Lung (tissue), 12 donors: ENCODE measurements around the gene TRIM28. TPM values are rescaled to one million over a fixed set of nuclear protein-coding genes. Genes with fewer than 3 reads are reported as not detected.
A peak's percentile ranks its signal among the peaks of the same experiment; 100 is the strongest.

Experiments used
- ATAC-seq: fragments of 200-7000 bp; cut with Tn5 transposase; one replicate; pipeline ENCODE4 v1.9.1; 2020; ENCODE audit warnings: moderate number of reproducible peaks; ENCODE audit not compliant: insufficient read depth, low FRiP score
- DNase-seq, 3 donors: peaks; one replicate each; pipeline ENCODE4 v3.0.0-alpha.2; 2013 to 2017
- H3K27ac ChIP-seq, 2 donors: one replicate each; pipeline ENCODE4 v1.5.1; 2013; ENCODE audit warnings: mild to moderate bottlenecking in 2 of 2, moderate library complexity in 2 of 2, control low read depth in 1 of 2, inconsistent platforms in 1 of 2, low read depth in 1 of 2, low read length in 1 of 2
- H3K27me3 ChIP-seq, 3 donors: one replicate each; pipeline ENCODE4 v1.5.1; 2013; ENCODE audit warnings: low read length in 2 of 3; ENCODE audit not compliant: control insufficient read depth in 3 of 3, insufficient read depth in 3 of 3
- H3K36me3 ChIP-seq, 4 donors: one replicate each; pipeline ENCODE4 v1.5.1; 2013; ENCODE audit warnings: low read length in 4 of 4, mild to moderate bottlenecking in 1 of 4, moderate library complexity in 1 of 4; ENCODE audit not compliant: control insufficient read depth in 4 of 4, insufficient read depth in 4 of 4
- H3K4me1 ChIP-seq, 5 donors: one replicate each; pipeline ENCODE4 v1.5.1; 2013; ENCODE audit warnings: low read length in 5 of 5, mild to moderate bottlenecking in 2 of 5, moderate library complexity in 1 of 5; ENCODE audit not compliant: control insufficient read depth in 5 of 5, insufficient read depth in 5 of 5
- H3K4me3 ChIP-seq: one replicate; pipeline ENCODE4 v1.5.1; 2013; ENCODE audit warnings: mild to moderate bottlenecking, control low read depth, moderate library complexity
- H3K9ac ChIP-seq, 2 donors: one replicate each; pipeline ENCODE4 v1.5.1; 2013; ENCODE audit warnings: low read length in 2 of 2, control low read depth in 1 of 2; ENCODE audit not compliant: insufficient read depth in 1 of 2
- H3K9me3 ChIP-seq, 4 donors: one replicate each; pipeline ENCODE4 v1.5.1; 2013; ENCODE audit warnings: low read length in 3 of 4, mild to moderate bottlenecking in 1 of 4, moderate library complexity in 1 of 4; ENCODE audit not compliant: control insufficient read depth in 4 of 4, insufficient read depth in 3 of 4
- WGBS, 2 donors: extraction: QIAGEN DNeasy Blood & Tissue Kit; methylation state at CpG; one replicate each; pipeline ENCODE4 v1.1.7; 2013; 5-methylcytosine and 5-hydroxymethylcytosine counted together
- polyA plus RNA-seq, 2 donors: library from polyadenylated mRNA; stranded (reverse); fragments of 200-250 nt; gene quantifications; one replicate each; pipeline ENCODE4 v1.2.1, GENCODE V29; 2013
- total RNA-seq, 2 donors: library from RNA; depleted of rRNA in 1 of 2; stranded (reverse); fragments of >200 nt in 1 of 2; gene quantifications; one replicate each; pipeline ENCODE4 v1.2.1, GENCODE V29; 2014 to 2021
- TF ChIP-seq, protein P1 (sequence below): IDR thresholded peaks from 2 replicates; pipeline ENCODE4 v1.5.1; 2012; ENCODE audit warnings: mild to moderate bottlenecking; ENCODE audit errors: control extremely low read depth, extremely low read depth
- donor health status: control.
- donor health status: control.
- donor health status: Bipolar disorder and iron deficiency.
- donor health status: healthy.
- donor health status: DM: yes; HTN: yes; CAD: no.

TRIM28 gene
- total and polyA plus RNA-seq, 4 donors, result 171 to 250 (median 181) TPM

- no peaks in the 10 kb centered on the region for H3K27me3 ChIP-seq
- H3K4me1 ChIP-seq, result peaks cover 0 to 9% (median 2%) of the 10 kb centered on the region in 5 donors
- no peaks in the 10 kb centered on the region for H3K9me3 ChIP-seq
- no peak overlapping the region for H3K9ac ChIP-seq
- TF ChIP-seq, protein P1, sequence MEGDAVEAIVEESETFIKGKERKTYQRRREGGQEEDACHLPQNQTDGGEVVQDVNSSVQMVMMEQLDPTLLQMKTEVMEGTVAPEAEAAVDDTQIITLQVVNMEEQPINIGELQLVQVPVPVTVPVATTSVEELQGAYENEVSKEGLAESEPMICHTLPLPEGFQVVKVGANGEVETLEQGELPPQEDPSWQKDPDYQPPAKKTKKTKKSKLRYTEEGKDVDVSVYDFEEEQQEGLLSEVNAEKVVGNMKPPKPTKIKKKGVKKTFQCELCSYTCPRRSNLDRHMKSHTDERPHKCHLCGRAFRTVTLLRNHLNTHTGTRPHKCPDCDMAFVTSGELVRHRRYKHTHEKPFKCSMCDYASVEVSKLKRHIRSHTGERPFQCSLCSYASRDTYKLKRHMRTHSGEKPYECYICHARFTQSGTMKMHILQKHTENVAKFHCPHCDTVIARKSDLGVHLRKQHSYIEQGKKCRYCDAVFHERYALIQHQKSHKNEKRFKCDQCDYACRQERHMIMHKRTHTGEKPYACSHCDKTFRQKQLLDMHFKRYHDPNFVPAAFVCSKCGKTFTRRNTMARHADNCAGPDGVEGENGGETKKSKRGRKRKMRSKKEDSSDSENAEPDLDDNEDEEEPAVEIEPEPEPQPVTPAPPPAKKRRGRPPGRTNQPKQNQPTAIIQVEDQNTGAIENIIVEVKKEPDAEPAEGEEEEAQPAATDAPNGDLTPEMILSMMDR, result no peak
- no peak for DNase-seq
- H3K4me3 ChIP-seq, result no peak overlapping the region
- ATAC-seq, result no peak
- H3K36me3 ChIP-seq, result no peaks in the 10 kb centered on the region
- H3K27ac ChIP-seq, result no peak overlapping the region
- WGBS, 2 donors, result 81 to 88% methylated on average over 8 of the region's 8 CpGs
These were observed 33.6 kb upstream of the TRIM28 start for GRCh38 chr19:58510084-58510862.

GRCh38 chr19:58511353-58512208 is 32.3 kb upstream of the TRIM28 start, which contains the start of gene SLC27A5:
Gene SLC27A5 (minus strand): TSS chr19:58511992. CDS start chr19:58511955, 37 bp downstream.
- ATAC-seq (no peak), DNase-seq (no peak)
- Histone ChIP-seq H3K9ac (no peak within 1 kb of the TSS), H3K27ac (no peak within 1 kb of the TSS), H3K27me3 (no peaks in the 10 kb centered on the region), H3K36me3 (peaks cover 0 to 11% (median 6%) of the 10 kb centered on the region in 4 donors), H3K9me3 (no peaks in the 10 kb centered on the region), H3K4me3 (no peak within 1 kb of the TSS), H3K4me1 (peaks cover 0 to 9% (median 2%) of the 10 kb centered on the region in 5 donors)
- TF ChIP-seq, protein P1, result no peak
- 91 to 94% methylated on average over 25 of the region's 25 CpGs for WGBS, 2 donors

- Histone ChIP-seq H3K27ac (peak overlapping the region; percentile 35 to 78), H3K9ac (no peak overlapping the region), H3K4me3 (no peak overlapping the region), H3K36me3 (peaks cover 0 to 16% (median 8%) of the 10 kb centered on the region in 4 donors), H3K9me3 (no peaks in the 10 kb centered on the region), H3K27me3 (no peaks in the 10 kb centered on the region), H3K4me1 (peaks cover 0 to 13% (median 6%) of the 10 kb centered on the region in 5 donors)
- no peak for ATAC-seq
- DNase-seq, result no peak
- WGBS, 2 donors, result 79 to 85% methylated on average over 10 of the region's 10 CpGs
- TF ChIP-seq, protein P1, result no peak
These were observed 30.6 kb upstream of the TRIM28 start for GRCh38 chr19:58513213-58513693.
